Parathyroid adenoma (tissue), 2 donors: Measurements from ENCODE around the gene ZNRF3.

Experiments
- H2AFZ ChIP-seq: fragments of 300-600 bp; sonication (generic); one replicate; pipeline ENCODE4 v1.7.0; 2017; ENCODE audit warnings: antibody characterized with exemption, mild to moderate bottlenecking
- H3K27ac ChIP-seq: fragments of 300-600 bp; sonication (generic); one replicate; pipeline ENCODE4 v1.7.0; 2017
- H3K27me3 ChIP-seq: fragments of 300-600 bp; sonication (generic); one replicate; pipeline ENCODE4 v1.7.0; 2017; ENCODE audit warnings: low read length; ENCODE audit not compliant: control insufficient read depth, insufficient read depth
- H3K36me3 ChIP-seq: fragments of 300-600 bp; sonication (generic); one replicate; pipeline ENCODE4 v1.7.0; 2017; ENCODE audit warnings: low read length; ENCODE audit not compliant: control insufficient read depth, insufficient read depth
- H3K4me1 ChIP-seq: fragments of 300-600 bp; sonication (generic); one replicate; pipeline ENCODE4 v1.7.0; 2017; ENCODE audit warnings: control low read depth
- H3K4me2 ChIP-seq: fragments of 300-600 bp; sonication (generic); one replicate; pipeline ENCODE4 v1.7.0; 2017; ENCODE audit warnings: low read length
- H3K4me3 ChIP-seq: fragments of 300-600 bp; sonication (generic); one replicate; pipeline ENCODE4 v1.7.0; 2017; ENCODE audit warnings: low read depth, low read length
- H3K79me2 ChIP-seq: fragments of 300-600 bp; sonication (generic); one replicate; pipeline ENCODE4 v1.7.0; 2017; ENCODE audit warnings: control low read depth
- H3K9ac ChIP-seq: fragments of 300-600 bp; sonication (generic); one replicate; pipeline ENCODE4 v1.7.0; 2017; ENCODE audit warnings: mild to moderate bottlenecking
- H3K9me3 ChIP-seq: fragments of 300-600 bp; sonication (generic); one replicate; pipeline ENCODE4 v1.7.0; 2017; ENCODE audit warnings: low read length; ENCODE audit not compliant: control insufficient read depth
- TF ChIP-seq, protein P1 (sequence below): fragments of 300-600 bp; sonication (generic); IDR thresholded peaks from one replicate; pipeline ENCODE4 v1.7.0; 2017; ENCODE audit warnings: antibody characterized with exemption, mild to moderate bottlenecking
- donor health status: primary hyperparathyroidism.

The ZNRF3 gene

DNA sequence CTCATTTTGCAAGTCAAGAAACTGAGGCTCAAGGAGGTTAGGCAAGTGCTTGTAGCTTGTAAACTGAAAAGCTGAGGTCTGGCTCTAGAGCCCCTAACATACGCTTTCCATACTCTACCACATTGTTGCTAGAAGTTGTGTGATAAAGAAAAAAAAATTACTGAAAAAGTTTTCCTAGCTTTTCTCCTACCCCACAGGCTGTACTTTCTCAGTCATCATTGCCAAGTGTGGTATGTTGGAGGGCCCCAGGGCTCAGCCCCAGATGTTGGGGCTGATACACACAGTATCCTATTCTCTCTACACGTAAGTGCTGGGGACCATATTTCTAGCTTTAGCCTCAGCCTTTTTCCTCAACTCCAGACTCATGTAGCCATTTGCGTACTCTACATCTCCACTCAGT lies 205.4 kb downstream of the ZNRF3 start:
- no peak overlapping the region for H3K9ac ChIP-seq
- no peak overlapping the region for H2AFZ ChIP-seq
- H3K4me2 ChIP-seq, result no peak overlapping the region
- no peaks in the 10 kb centered on the region for H3K36me3 ChIP-seq
- no peak overlapping the region for H3K4me3 ChIP-seq
- no peaks in the 10 kb centered on the region for H3K27me3 ChIP-seq
- no peaks in the 10 kb centered on the region for H3K9me3 ChIP-seq
- H3K4me1 ChIP-seq, result no peaks in the 10 kb centered on the region
- TF ChIP-seq, protein P1, sequence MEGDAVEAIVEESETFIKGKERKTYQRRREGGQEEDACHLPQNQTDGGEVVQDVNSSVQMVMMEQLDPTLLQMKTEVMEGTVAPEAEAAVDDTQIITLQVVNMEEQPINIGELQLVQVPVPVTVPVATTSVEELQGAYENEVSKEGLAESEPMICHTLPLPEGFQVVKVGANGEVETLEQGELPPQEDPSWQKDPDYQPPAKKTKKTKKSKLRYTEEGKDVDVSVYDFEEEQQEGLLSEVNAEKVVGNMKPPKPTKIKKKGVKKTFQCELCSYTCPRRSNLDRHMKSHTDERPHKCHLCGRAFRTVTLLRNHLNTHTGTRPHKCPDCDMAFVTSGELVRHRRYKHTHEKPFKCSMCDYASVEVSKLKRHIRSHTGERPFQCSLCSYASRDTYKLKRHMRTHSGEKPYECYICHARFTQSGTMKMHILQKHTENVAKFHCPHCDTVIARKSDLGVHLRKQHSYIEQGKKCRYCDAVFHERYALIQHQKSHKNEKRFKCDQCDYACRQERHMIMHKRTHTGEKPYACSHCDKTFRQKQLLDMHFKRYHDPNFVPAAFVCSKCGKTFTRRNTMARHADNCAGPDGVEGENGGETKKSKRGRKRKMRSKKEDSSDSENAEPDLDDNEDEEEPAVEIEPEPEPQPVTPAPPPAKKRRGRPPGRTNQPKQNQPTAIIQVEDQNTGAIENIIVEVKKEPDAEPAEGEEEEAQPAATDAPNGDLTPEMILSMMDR, result no peak
- H3K79me2 ChIP-seq, result no peaks in the 10 kb centered on the region
- H3K27ac ChIP-seq, result no peak overlapping the region

DNA sequence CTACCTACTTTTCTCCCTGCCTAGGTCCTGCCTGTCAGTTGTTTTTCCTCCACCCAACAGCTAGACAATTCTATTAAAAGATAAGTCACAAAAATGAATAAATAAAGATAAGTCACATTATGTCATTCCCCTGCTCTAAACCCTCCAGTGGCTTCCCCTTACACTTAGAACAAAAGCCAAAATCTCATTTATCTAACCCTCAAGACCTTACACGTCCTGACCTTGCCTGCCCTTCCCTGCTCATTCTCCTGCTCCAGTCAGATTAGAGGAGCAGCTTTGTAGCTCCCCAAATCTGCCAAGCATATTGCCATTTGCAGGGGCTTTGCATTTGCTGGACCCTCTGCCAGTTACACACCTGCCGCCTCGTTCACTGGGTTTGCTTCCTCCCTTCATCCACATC lies 206.1 kb downstream of the ZNRF3 start:
- Histone ChIP-seq H3K9ac (no peak overlapping the region), H3K4me1 (no peaks in the 10 kb centered on the region), H3K4me3 (no peak overlapping the region)

DNA sequence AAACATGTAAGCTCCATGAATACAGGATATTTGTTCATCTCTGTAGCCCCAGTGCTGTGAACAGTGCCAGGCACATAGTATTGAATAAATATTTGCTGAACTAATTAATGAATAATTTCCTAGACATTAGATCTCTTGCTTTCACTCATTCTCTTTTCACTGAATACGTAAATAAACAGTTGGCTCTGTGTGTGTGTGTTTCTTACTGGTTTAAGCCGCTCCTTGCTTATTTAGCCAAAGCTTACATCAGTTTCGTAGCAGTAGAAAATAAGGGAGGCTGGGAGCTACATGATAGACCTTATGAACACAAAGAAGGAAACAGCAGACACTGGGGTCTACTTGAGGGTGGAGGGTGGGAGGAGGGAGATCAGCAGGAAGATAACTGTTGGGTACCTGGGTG lies 206.7 kb downstream of the ZNRF3 start:
- H3K4me2 ChIP-seq, result no peak overlapping the region
- no peaks in the 10 kb centered on the region for H3K4me1 ChIP-seq
- H3K79me2 ChIP-seq, result no peaks in the 10 kb centered on the region
- TF ChIP-seq, protein P1, result no peak
- no peak overlapping the region for H2AFZ ChIP-seq
- no peak overlapping the region for H3K4me3 ChIP-seq
- H3K27ac ChIP-seq, result no peak overlapping the region
- no peaks in the 10 kb centered on the region for H3K36me3 ChIP-seq
- H3K9me3 ChIP-seq, result no peaks in the 10 kb centered on the region
- no peaks in the 10 kb centered on the region for H3K27me3 ChIP-seq
- no peak overlapping the region for H3K9ac ChIP-seq

More for the DNA sequence above, 206.1 kb downstream of the ZNRF3 start:
- Histone ChIP-seq H3K27me3 (no peaks in the 10 kb centered on the region), H2AFZ (no peak overlapping the region), H3K4me2 (no peak overlapping the region), H3K79me2 (no peaks in the 10 kb centered on the region), H3K27ac (no peak overlapping the region), H3K9me3 (no peaks in the 10 kb centered on the region), H3K36me3 (no peaks in the 10 kb centered on the region)
- TF ChIP-seq, protein P1, result no peak

DNA sequence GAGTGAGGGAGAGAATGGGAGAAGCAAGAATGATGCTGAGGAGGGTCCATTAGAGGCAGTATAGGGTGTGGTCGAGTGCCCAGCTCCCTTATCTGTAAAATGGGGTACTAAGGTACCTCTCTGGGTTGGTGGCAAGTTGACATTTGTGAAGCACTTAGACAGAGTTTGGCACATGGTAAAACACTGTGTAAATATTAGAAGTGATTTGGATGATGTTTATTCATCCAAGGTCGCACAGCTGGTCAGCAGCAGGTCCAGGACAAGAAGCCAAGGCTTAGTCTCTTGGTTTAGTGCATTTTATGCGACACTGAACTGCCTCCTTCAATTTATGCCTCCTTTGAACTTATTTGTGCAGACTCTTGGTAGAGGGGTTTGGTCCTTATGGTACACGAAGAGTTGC lies 208.9 kb downstream of the ZNRF3 start:
- Histone ChIP-seq H3K4me1 (peaks cover 9% of the 10 kb centered on the region), H3K27ac (no peak overlapping the region), H3K9me3 (no peaks in the 10 kb centered on the region), H2AFZ (no peak overlapping the region), H3K4me2 (no peak overlapping the region), H3K4me3 (no peak overlapping the region), H3K9ac (no peak overlapping the region), H3K36me3 (no peaks in the 10 kb centered on the region), H3K79me2 (no peaks in the 10 kb centered on the region), H3K27me3 (no peaks in the 10 kb centered on the region)
- TF ChIP-seq, protein P1, result no peak

DNA sequence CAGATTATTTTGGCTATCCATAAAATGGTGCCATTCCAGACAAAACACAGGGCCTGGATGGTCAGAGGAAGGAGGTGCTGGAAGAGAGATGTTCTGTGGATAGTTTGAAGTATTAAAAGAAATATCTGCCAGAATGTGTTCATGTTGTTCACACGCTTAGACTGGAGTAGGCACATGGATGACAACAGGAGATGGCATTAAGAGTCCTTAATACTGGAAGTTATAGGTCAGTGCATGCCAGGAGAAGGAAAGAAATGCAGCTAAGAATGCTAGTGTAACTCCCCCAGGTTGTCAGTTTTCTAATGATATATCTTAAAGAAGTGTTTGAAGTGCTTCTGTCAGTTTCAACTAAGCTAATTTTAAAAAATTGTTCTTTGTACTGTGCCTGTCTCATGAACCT lies 209.7 kb downstream of the ZNRF3 start:
- Histone ChIP-seq H3K27me3 (no peaks in the 10 kb centered on the region), H3K4me3 (no peak overlapping the region), H3K9ac (no peak overlapping the region), H3K27ac (no peak overlapping the region), H3K9me3 (no peaks in the 10 kb centered on the region), H3K4me1 (peaks cover 9% of the 10 kb centered on the region), H3K79me2 (no peaks in the 10 kb centered on the region), H3K4me2 (no peak overlapping the region), H2AFZ (no peak overlapping the region), H3K36me3 (no peaks in the 10 kb centered on the region)
- TF ChIP-seq, protein P1, result no peak
